ENCODE results near the gene OR2F2.

Gene OR2F2

GRCh38 chr7:143914938-143915652 is 19.9 kb upstream of the OR2F2 start:
- no peak for DNase-seq

- no peak for DNase-seq
These were observed 10.2 kb upstream of the OR2F2 start for GRCh38 chr7:143924851-143925250.

GRCh38 chr7:143929224-143929920 is 5.7 kb upstream of the OR2F2 start:
- no peak for DNase-seq

- DNase-seq, result no peak
These were observed 3.3 kb upstream of the OR2F2 start for GRCh38 chr7:143931739-143932138.

GRCh38 chr7:143936087-143937009 is 1.3 kb downstream of the OR2F2 start:
- no peak for DNase-seq

- DNase-seq, result no peak
These were observed 3.6 kb downstream of the OR2F2 start for GRCh38 chr7:143938379-143939243.

GRCh38 chr7:143945423-143945822 is 10.4 kb downstream of the OR2F2 start:
- DNase-seq, result no peak

- no peak for DNase-seq
These were observed 12.1 kb downstream of the OR2F2 start for GRCh38 chr7:143947111-143947510.

GRCh38 chr7:143948733-143949132 is 13.7 kb downstream of the OR2F2 start:
- DNase-seq, result no peak

- no peak for DNase-seq
These were observed 18.4 kb downstream of the OR2F2 start for GRCh38 chr7:143953421-143953820.

- no peak for DNase-seq
These were observed 19.1 kb downstream of the OR2F2 start for GRCh38 chr7:143954135-143954534.

GRCh38 chr7:143954544-143954943 is 19.5 kb downstream of the OR2F2 start, which contains the start of gene OR2F1:
TSS of gene OR2F1 (plus strand) at chr7:143954844. CDS start at chr7:143959971, 5,127 bp downstream.
- DNase-seq, result no peak

GRCh38 chr7:143958781-143959180 is 23.7 kb downstream of the OR2F2 start:
- no peak for DNase-seq

- DNase-seq, result no peak
These were observed 26.0 kb downstream of the OR2F2 start for GRCh38 chr7:143960813-143961610.

- DNase-seq, result no peak
These were observed 30.2 kb downstream of the OR2F2 start for GRCh38 chr7:143965280-143965679.

GRCh38 chr7:143967398-143967797 is 32.4 kb downstream of the OR2F2 start:
- no peak for DNase-seq

GRCh38 chr7:143973870-143974416 is 38.9 kb downstream of the OR2F2 start:
- no peak for DNase-seq

- DNase-seq, result no peak
These were observed 39.4 kb downstream of the OR2F2 start for GRCh38 chr7:143974459-143974858.

GRCh38 chr7:143975617-143976016 is 40.6 kb downstream of the OR2F2 start:
- no peak for DNase-seq

- DNase-seq, result no peak
These were observed 43.6 kb downstream of the OR2F2 start for GRCh38 chr7:143978585-143978984.

- no peak for DNase-seq
These were observed 44.3 kb downstream of the OR2F2 start for GRCh38 chr7:143979359-143979758.

Measured in activated gamma-delta T cell treated with Interleukin-2 at 50 U/mL for 16 hours (primary cell).